HG03571 (cell line): Measurements from ENCODE around the gene OLFM1.

Experiments
- ATAC-seq: cut with Tn5 transposase; IDR thresholded peaks from one replicate; pipeline ENCODE4 v1.9.1; 2021; ENCODE audit not compliant: unreplicated experiment

The OLFM1 gene

DNA sequence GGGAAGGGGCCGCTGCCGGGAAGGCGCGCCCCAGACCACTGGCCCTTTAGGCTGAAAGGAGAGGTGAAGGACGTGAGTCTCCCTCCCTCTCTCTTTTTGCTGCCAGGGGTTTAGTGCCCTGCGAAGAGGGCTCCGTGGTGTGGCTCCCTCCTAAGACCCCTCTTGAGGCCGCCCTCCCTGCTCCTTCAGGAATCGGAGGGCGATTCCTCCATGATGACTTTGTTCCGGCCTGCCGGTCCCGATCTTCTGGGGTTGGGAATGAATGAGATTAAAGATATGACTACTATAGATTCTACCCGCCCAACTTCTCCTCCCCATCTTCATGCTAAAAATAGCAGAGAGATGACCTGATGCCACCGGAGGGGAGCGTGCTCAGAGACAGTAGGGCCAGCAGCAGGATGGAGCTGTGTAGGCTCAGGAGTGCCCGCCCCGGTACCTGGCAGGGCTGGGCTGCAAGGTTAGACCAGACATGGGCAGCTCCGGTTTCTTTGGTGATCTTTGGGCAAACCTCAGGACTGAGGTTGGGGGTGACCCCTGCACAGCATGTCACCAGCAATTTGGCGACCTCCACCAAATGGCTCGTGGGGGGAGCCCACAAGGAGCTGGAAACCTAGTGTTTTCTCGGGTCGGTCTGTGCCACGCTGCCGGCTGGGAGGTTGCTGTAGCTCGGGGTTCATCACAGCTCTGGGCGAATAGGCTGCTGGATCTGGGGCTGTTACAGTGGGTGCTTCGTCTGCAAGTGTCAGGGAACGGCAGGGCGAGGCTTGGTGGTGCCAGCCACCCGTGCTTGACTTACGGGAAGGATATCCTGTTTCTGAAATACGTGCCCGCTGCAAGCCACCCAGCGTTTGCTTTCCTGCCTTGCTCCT lies 1.7 kb downstream of the OLFM1 start:
- no peak for ATAC-seq

DNA sequence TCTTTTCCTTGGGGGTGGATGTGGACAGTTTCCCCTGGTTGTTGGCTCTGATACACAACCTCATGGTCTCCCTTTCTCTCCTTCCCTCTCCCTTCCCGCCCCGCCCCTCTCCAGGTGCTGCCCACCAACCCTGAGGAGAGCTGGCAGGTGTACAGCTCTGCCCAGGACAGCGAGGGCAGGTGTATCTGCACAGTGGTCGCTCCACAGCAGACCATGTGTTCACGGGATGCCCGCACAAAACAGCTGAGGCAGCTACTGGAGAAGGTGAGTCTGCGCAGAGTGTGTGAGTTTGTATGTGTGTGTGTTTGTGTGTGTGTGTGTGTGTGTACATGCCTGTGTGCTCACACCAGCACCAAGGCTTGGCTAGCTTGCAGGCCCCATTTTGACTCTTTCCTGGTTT lies 2.6 kb downstream of the OLFM1 start:
- no peak for ATAC-seq

DNA sequence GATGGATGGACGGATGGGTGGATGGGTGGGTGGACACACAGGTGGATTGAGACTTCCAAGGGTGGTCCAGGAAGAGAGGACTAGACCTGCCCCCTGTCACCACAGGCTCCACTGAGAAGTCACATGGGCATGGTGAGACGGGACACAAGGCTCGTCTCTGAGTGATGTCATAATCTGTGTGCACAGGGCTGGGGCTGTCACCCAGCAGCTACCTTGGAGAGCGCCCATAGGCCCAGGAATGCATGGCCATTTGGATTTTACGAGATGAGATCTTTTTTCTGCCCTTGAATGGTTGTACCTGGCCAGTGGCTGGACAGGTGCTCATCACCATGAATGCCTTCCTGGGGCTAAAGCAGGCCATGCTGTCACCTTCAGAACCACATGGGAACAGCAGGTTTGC lies 3.1 kb downstream of the OLFM1 start:
- ATAC-seq = no peak

DNA sequence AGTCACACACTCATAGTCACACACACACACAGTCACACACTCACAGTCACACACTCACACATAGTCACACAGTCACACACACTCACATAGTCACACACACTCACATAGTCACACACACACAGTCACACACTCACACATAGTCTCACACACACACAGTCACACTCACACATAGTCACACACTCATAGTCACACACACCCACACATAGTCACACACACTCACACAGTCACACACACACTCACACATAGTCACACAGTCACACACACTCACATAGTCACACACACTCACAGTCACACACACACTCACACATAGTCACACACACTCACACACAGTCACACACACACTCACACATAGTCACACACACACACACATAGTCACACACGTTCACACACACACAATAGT lies 4.1 kb downstream of the OLFM1 start:
- no peak for ATAC-seq

DNA sequence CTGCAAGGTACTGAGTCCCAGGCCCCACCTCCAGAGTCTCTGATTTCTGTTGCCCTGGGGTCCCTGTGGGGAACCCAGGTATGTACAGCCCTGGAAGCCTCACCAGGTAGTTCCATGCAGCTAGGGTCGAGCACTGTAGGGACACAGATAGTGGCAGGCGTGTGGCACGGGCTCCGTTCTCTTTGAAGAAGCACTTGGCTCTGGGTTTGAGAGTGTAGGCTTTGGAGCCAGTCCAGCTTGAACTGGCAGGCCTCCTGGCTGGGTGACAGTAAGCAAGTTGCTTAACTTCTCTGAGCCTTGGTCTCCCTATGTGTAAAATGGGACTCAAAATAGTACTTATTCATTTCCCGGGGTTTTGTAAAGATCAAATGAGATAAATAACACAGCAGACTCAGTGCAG lies 5.6 kb downstream of the OLFM1 start:
- ATAC-seq = no peak

DNA sequence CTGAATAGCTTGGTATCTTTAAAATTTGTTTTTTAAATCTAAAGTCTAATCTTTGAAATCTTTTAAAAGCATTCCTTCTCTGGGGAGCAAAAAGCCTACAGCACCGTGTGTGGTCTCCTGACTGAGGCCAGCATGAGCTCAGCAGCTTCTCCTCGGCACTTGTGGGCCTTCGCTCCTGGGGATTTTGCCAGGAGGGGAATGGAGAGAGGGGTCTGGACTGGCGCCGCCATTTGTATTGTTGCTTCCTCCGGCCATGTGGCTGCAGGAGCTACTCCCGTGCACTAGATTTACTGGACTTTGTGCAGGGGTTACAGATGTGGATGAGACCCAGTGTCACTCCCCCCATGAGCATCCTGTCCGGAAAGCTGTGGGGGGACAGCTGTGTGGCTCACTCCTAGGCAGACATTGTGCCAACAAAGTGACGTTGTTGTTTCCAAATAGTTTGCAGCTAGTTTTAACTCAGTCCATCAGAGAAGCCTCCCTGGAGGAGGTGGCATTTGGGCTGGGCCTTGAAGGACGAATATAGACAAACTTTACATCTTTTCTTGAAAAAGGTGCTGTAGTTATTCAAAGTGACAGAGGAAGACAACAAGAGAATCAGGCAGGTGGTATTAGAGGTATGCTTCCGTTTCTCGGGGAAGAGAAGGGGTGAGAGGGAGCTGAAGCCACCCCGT lies 6.6 kb downstream of the OLFM1 start:
- ATAC-seq = no peak

DNA sequence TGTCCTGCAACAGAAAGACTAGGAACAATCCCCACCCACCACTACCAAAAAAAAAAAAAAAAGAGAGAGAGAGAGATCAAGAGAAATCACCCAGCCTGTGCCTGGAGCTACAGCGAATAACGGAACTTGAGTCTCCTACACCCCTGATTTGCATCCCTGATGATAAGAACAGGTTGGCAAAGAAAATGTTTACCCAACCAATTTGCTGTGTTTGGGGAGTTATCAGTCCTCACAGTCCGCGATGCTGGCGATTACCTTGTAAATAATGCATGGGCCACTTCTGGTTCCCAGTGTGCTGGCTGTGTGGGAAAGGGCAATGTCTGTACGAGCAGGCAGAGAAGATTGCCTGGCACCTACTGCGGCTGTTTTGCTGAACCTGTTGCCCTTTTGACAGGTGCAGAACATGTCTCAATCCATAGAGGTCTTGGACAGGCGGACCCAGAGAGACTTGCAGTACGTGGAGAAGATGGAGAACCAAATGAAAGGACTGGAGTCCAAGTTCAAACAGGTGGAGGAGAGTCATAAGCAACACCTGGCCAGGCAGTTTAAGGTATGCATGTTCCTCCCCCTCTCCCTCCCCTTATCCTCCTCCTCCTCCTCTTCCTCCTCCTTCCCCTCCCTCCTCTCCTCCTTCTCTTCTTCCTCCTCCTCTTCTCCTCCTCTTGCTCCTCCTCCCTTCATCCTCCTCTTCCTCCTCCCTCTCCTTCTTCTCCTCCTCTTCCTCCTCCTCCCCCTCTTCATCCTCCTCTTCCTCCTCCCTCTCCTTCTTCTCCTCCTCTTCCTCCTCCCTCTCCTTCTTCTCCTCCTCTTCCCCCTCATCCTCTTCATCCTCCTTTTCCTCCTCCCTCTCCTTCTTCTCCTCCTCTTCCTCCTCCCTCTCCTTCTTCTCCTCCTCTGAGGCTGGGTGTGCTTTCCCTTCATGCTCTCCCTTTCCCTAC lies 8.3 kb downstream of the OLFM1 start:
- ATAC-seq = no peak

DNA sequence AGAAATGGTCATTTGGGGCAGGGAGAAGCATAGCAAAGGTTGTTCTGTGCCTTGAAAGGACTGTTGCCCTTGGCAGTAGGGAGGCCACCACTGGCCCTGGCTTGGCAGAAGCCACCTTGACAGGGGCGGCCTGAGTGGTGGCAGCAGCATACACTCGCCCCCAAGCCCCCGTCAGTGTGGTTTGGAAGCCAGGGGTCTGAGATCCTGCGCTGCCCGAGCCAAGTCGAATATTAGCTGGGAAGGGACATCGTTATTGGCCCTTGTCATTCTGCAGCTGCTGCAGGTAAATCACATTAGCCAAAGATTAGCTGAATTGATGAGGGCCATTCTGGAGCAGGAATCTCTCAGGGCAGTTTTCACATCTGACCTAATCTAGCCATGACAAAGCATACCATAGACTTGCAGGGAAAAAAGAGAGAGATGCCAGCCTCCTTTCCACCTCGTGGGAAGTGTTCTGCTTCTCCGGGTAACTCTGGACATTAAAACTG lies 9.0 kb downstream of the OLFM1 start:
- ATAC-seq = no peak

DNA sequence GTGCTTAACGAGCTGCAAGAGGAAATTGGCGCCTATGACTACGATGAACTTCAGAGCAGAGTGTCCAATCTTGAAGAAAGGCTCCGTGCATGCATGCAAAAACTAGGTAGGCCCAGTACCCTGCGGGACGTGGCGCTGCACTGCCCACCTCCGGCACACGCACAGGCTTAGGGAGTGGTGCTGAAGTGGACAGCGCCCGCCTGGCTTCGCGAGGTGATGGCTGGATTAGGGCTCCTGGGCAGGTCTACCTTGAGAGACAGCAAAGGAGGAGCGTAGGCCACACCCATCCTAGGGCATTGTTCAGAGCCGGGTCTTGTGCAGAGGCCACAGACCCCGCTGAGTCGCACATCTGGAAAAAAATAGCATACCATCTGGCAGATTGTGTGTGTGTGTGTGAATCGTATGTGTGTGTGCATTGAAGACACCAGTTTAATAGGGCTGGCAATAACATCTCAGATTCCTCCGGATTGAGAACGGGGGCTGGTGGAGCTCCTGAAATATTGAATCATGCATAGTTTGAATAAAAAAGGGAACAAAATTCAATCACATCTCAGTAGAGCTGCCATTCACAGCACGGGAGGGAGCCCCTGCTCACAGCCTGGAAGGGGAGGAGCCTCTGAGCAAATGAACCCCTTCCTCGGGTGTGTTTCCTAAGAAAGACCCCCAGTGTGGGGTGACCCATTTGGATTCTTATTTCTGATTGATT lies 11.1 kb downstream of the OLFM1 start:
- no peak for ATAC-seq

DNA sequence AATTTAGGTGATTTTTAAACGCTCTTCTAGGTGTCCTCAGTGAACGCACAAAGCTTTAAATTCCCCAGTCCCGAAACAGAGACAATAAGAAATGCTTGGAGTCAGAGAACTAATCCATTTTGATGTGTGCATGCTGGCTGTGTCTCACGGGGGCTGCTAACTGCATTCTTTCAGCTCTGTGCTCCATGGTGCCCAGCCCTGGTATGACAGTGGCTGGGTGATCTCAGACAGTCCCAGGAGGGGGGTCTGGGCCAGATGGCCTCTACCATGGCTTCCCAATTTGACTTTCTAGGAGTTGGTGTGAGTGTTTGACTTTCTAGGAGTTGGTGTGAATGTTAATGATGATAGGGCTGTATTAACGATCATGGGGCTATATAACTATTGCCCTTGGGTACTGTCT lies 12.1 kb downstream of the OLFM1 start:
- no peak for ATAC-seq

DNA sequence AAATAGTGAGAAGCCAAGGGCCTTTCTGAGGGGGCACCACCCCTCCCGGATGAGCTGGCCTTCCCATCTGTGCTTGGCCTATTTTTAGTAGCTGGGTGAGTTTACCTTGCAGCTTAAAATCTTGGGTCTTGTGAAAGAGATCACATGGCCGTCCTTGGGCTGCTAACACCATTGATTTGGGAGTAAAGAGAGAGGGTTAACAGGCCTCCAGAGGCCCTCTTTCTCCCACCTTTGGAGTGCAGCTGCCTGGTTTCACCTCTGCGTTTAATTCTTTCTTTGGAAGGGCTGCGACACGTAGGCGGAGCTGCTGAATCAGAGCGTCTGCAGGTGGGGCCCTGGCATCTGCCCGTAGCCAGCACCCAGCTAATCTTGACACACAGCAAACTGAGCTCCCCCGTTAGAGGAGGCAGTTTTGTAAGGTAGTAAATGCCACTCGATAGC lies 12.8 kb downstream of the OLFM1 start:
- no peak for ATAC-seq

DNA sequence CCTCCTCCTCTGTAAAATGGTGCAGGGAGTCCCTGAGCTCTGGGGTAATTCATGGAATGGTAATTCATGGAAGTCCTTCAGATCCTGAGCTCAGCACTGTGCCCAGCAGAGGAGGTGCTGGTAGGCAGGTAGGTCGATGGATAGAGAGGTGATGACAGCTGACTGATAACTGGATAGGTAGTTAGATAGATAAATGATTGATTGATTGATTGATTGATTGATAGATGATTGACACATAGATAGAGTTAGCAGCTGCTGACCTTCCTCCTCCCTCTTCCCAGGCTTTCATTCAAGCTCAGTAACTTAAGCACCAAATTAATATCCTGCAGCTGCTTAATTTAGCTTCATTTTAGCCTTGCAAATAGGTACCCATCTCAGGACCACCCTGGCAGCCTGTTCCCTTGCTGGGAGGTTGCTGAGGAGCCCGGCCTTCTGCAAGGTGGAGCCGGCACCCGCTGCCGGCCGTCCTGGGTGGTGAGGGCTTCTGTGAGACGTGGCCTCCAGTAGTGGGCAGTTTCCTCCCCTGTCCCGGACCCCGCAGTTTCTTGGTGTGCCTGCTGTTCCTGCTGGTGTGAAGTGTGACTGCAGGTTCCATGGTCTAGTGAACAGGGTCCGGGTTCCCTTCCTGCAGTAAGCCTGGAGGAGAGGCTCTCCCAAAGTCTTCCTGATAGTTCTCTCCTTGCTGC lies 13.4 kb downstream of the OLFM1 start:
- ATAC-seq = no peak

DNA sequence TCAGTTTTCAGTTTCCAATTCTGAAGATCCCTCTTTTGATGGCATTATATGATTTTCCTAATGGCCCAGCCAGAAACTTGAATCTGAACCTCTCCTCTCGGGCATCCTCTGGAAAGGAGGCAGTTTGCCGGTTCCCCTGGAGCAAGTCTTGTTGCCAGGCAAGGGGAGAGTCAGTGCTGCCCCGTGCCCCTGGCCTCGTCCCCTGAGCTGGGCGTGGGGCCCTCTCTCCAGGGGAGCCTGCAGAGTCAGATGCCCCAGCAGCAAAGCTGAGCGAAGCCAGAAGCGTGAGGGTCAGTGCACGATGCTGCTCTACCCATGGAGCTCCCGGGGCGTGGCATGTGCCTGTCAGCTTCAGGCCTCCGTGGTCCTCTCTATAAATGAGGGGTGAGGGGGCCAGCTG lies 14.0 kb downstream of the OLFM1 start:
- ATAC-seq = no peak

DNA sequence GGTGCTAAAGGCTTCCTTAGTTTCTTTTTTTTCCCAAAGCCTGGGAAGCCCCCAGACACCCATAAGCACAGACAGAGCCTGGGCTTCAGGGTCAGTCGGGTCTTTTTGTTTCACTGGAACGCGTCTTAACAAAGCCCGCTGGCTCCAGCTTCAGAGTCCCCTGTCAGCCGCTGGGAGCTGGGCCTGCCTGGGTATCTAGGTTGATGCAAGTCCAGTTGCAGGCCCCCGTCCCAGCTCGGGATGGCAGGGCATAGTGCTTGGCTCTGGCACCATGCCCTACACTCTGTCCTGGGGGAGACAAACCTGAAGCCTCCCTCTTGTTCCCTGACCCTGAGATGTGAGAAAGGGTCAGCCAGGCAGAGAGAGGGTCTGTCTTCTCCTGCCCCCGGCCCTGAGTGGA lies 14.5 kb downstream of the OLFM1 start:
- no peak for ATAC-seq

DNA sequence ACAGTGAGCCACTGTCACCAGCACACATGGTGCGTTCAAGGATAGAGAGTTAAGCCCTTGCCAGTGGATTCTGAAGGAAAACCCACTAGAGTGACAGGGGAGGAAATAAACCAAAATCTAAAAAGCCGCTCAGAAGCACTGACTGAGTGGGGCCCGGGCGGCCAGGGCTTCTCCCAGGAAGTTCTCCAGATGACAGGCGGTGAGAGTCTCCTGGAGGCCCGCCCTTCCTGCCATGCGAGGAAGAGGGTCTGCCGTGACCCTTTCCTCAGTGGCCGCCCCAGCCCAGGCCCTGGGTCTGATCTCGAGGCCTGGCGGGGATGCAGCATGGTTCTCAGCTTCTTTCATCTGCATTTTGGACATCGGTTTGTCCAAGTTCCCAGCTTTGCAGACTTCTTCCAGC lies 14.9 kb downstream of the OLFM1 start:
- no peak for ATAC-seq

DNA sequence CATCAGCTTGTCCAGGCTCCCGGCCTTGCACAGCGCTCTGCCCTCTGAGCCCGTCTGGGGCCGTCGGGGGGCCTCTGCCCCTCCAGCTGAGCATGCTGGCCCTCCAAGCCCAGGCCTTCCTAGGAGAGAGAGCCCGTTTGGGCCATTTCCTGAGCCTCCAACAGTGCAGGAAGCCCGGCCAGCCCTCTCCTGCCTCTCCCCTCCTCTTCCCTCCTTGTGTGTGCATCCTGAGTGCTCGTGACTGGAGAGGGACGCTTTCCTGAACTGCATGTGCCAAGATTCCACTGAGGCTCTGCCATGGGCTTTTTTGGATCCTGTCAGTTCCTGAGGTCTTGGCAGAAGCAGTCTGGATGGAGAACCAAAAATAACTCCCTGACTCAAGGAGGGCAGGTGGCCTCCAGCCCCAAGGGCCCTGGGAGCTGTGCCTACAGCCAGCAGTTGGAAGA lies 15.6 kb downstream of the OLFM1 start:
- no peak for ATAC-seq

DNA sequence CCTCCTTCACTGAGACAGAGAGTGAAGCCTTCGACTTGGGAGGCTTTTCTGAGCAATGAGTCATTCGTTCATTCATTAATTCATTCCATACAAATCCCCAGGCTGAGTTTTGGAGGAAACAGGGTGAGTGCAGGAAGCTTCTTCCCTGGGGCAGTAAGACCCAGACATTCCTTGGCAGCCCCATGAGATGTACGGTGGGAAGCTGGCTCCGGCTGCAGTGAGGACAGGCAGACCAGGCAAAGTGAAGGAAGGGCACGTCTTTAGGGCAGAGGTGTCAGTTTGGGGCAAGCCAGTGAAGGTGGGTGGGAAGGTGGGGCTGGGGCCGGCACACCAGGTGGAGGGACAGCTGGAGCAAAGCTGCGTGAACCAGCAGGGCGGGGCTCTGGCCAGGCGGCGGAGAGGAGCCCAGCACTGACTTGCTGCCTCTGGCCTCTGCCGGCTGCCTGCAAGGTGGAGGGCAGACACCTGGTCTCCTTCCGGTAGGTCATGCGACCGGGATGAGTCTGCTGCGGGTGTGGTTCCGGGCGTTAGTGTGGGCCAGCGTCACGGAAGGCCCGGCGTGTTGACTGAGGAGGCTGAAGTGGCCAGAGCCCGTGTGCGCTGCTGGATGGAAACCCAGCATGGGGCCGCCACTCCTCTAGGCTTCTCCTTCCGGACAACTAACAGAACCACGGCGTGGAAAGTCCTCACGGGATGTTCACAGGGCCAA lies 16.6 kb downstream of the OLFM1 start:
- no peak for ATAC-seq

DNA sequence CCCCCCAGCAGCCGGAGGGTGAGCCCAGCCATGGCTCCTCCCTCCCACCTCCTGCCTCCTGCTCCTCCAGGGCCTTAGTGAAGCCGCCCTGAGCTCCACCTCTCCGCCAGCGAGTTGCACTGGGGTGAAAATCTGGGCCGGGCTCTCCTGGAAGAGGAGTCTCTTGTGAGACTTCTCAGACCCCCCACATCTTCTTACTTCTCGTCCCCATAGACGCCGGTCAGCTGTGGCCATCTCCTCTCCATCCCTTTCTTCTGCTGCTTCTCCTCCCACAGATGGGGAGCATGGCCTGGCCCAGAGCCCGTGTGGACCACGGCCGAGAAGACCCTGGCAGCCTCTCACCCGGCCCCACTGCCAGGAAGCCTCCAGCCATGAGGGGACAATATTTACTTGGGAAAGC lies 17.3 kb downstream of the OLFM1 start:
- ATAC-seq = no peak

DNA sequence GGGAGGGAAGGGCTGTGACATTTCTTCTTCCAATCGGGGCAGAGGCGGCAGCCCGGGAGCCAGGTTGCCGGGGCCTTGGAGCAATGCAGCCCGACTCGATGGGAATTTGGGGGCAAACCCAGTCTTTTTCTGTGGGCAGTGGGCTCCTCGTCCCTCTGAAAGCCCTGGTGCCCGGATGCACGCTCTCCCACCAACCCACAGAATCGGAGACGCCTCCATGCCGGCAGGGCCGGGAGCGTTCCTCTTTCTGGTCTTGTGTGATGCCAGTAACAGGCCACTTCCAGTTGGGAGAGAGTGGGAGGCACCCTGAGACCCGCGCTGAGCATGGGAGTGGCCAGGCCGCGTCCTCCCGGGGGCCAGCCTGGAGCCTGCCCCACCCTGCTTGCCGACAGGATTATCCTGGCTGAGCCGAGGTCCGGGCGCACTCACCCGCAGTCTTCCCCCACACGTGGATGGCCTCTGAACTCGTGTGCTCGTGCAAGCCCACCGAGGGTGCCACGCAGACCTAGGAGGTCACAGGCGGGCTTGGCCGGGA lies 17.8 kb downstream of the OLFM1 start:
- no peak for ATAC-seq
